Measurements from ENCODE around the gene PCYT2. TPM values are rescaled to one million over a fixed set of nuclear protein-coding genes. Genes with fewer than 3 reads are reported as not detected.
"Not testable (repeated sequence)": the region's sequence is repeated elsewhere in the genome, so short reads cannot be mapped to it uniquely, and the experiment has no call there.

PCYT2 gene
- polyA plus RNA-seq, 3 donors: 45.8 to 49.9 (median 47.7) TPM

GRCh38 chr17:81927653-81928543, 16.7 kb upstream of the PCYT2 start, which contains the start of gene MAFG:
MAFG (minus strand) TSS chr17:81927735; CDS start chr17:81923185, 4,550 bp downstream.
- DNase-seq (ENCODE audit: low read depth in 3 of 3, low spot score in 2 of 3): peak; percentile 75 to 90 (median 89)

- DNase-seq (ENCODE audit: low read depth in 3 of 3, low spot score in 2 of 3): no peak
Observed at GRCh38 chr17:81927152-81927652, 16.0 kb upstream of the PCYT2 start.

DNA sequence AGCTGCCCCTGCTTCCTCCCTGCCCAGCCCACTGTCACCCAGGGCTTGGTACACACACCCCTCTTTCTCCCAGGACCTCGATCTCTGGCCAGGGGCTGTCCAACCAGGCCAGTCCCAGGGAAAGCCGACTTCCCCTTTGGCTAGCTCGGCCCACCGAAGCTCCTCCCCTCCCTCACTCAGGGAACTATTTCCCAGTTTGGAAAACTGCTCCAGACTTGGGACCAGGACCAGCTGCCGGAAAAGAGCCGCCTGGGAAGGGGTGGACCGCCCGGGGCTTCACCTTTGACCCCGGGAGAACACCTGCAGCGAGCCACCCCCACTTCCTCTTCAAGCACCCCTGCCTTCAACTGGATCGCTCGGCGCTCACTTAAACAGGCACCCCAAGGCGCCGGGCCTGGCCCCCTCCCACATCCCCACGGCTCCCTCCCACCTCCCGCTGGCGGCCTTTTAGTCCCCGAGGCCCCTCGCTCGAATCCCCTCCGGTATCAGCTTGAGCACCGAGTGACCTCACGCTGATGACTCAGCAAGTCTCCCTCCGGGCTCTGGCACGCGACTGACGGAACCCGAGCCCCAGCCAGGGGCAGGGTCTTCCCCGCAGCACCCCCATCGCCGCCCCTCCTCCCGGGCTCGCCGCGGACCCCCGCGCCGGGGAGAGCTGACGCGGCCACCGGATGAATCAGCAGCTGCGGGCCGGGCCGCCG, 15.4 kb upstream of the PCYT2 start:
- no peak for DNase-seq (ENCODE audit: low read depth in 3 of 3, low spot score in 2 of 3)

- no peak for DNase-seq (ENCODE audit: low read depth in 3 of 3, low spot score in 2 of 3)
Observed at GRCh38 chr17:81925860-81926450, 14.8 kb upstream of the PCYT2 start.

- no peak for DNase-seq (ENCODE audit: low read depth in 3 of 3, low spot score in 2 of 3)
Observed at GRCh38 chr17:81924557-81925532, 13.6 kb upstream of the PCYT2 start.

DNA sequence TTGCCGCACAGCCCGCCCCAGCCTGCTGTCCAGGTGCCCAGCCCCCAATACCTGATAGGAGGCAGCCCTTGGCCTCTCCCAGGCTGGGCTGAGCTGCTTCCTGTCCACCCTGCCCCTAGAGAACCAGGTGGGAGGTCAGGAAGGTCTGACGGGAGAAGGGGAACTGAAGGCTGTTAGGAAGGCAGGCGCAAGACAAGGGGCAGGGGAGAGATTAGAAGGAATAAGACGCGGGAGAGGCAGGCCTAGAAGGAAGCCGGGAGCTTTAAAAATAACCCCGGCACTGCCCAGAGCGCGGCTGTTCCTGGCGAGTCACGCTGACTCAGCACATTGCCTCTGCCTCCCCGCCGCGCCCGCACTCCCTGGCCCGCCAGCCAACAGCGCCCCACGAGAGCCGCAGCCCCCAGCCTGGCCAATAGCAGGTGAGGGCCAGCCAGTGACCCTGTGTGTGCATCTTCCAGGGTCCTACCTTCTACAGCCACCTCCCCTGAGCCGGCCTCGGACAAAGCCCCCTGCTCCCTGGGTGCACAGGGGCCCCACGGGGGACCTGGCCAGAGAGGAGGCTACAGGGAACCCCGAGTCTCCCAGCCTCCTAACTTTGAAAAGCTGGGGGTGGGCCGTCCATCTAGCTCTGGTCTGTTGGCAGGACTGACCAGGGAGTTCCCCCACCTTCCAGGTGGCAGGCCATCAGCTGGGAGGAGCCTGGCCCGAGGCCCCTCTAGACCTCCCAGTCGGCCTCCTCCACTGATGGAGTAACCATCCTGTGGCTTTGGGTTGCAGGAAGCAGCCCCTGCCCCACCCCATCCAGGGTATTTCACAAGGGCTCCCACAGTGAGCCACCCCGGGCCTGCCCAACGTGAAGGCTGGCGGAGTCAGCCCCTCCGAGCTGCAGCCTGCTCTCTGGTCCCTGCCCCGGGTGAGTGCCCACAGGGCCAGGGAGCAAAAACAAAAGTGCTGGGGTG, 12.4 kb upstream of the PCYT2 start:
- no peak for DNase-seq (ENCODE audit: low read depth in 3 of 3, low spot score in 2 of 3)

DNA sequence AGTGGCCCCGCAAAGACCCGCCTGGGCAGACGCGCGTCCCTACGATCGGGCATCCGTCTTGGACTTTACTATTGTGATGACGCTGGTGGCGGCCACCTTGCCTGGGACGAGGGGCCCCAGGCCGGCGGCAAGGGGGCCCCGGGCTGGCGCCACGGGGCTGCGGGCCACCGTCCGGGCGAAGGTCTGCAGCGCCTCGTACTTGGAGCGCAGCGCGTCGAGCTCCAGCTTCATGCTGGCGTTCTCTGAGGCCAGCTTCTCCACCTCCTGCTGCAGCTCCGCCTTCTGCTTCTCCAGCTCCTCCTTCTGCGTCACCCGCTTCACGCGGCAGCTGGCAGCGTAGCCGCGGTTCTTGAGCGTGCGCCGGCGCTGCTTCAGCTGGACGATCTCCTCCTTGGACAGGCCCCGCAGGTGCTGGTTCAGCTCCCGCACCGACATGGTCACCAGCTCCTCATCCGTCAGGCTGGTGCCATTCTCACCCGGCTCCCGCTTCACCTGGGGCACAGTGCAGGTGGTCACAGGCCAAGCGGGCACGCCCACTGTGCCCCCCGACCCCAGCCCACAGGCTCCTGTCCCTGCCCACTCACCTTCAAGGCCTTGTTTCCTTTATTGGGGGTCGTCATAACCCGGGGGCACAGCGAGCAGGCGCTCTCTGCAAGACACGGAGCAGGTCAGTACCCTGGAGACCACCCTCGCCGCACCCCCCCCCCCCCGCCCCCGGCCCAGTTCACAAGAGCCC, 11.5 kb upstream of the PCYT2 start:
- no peak for DNase-seq (ENCODE audit: low read depth in 3 of 3, low spot score in 2 of 3)

GRCh38 chr17:81921996-81922565, 10.9 kb upstream of the PCYT2 start:
- no peak for DNase-seq (ENCODE audit: low read depth in 3 of 3, low spot score in 2 of 3)

- no peak for DNase-seq (ENCODE audit: low read depth in 3 of 3, low spot score in 2 of 3)
Observed at GRCh38 chr17:81921537-81921862, 10.3 kb upstream of the PCYT2 start.

DNA sequence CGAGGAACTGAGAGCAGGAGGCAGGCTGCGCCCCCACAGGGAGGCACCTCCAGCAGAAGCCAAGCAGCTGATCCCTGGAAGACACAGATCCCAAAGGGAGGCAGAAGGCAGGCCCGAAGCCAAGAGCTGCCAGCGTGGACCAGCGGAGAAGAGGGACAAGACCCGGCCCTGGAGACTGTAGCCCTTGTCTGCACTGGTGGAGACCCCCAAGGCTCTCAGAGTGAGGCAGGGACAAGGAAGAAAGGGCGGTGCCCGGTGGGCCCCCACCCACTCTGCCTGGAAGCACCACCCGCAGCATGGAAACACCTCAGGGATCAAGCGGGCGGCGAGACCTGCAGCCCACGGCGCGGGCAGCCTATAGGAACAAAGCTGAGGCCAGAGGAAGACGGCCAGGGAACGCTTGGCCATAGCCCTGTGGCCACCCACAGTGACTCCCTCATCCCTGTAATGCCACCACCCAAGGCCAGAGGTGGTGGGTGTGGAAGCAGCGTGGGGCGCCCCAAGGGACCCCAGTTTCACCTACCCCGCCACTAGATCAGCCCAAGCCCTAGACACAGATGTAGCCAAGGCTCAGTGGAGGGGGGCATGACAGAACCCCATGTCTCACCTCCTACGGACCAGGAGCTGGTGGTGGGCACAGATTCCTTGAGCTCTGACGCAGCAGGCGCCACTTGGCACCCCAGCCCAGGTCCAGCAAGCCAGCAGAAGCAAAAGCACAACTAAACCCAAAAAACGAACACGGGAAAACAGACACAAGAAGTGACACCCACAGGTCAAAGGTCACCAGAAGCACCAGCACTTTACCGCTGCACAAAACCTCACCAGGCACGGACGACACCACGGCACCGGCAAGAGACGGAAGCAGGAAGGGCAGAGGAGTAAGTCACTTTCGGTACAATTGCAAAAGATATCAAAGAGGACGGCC, 9.7 kb upstream of the PCYT2 start:
- DNase-seq (ENCODE audit: low read depth in 3 of 3, low spot score in 2 of 3): no peak

- no peak for DNase-seq (ENCODE audit: low read depth in 3 of 3, low spot score in 2 of 3)
Observed at GRCh38 chr17:81918832-81919545, 7.8 kb upstream of the PCYT2 start.

DNA sequence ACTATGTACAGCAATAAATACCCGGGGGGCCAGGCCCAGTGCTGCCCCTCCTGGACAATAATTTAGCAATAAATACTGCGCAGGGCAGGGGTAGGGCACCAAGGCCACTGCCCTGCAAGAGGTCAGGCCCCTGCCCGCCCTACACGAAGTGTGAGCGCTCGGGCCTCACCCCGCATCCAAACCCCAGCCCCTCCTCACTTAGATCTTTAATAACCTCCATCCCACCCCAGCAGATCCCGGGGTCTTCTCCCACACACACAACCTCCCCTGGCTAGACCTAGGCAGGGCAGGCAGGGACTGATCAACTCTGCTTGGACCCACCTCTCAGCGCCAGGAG, 7.1 kb upstream of the PCYT2 start:
- DNase-seq (ENCODE audit: low read depth in 3 of 3, low spot score in 2 of 3): not testable (repeated sequence)

- DNase-seq (ENCODE audit: low read depth in 3 of 3, low spot score in 2 of 3): no peak
Observed at GRCh38 chr17:81917565-81918332, 6.5 kb upstream of the PCYT2 start, which contains the start of gene SIRT7. SIRT7 (minus strand) TSS chr17:81918176; CDS start chr17:81918131, 45 bp downstream.

DNA sequence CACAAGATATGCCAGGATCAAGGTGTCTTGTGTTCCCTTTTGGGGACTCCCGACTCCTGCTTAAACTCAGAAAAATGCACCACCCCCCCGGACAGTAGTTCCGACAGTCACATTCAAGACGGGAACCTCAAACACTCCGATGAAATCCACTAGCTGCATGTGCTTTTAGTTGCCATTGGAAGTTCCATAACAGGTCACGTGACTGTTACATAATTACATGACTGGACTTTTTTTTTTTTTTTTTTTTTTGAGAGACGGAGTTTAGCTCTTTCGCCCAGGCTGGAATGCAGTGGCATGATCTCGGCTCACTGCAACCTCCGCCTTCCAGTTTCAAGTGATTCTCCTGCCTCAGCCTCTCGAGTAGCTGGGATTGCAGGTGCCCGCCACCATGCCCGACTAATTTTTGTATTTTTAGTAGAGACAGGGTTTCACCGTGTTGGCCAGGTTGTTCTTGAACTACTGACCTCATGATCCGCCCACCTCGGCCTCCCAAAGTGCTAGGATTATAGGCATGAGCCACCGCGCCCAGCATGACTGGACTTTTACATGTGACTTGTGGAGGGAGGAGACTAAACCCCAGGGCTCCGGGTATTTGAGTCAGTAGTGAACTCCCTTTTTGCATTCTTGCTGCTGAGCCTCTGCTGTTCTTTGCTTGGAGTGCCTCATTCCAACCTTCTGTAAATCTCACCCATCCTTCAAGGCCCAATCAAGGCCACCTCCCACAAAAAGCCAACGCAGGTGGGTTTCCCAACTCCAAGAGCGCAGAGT, 5.2 kb upstream of the PCYT2 start:
- DNase-seq (ENCODE audit: low read depth in 3 of 3, low spot score in 2 of 3): no peak

DNA sequence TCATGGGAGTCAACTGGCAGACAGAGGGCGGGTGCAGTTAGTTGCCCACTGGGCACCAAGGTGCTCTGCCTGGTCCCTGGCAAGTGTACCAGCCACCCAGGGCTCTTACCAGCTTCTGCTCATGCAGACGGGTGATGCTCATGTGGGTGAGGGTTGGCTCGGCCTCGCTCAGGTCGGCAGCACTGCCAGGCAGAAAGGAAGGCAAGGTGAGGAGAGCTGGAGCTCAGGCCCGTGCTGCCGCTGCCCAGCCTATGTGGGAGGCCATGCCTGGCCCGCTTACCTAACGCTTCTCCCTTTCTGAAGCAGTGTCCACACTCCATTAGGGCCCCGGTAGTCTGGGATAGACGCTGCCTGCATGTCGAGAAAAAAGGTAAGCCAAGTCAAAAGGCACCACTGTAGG, 4.1 kb upstream of the PCYT2 start:
- no peak for DNase-seq (ENCODE audit: low read depth in 3 of 3, low spot score in 2 of 3)
